GM18498 (cell line): ENCODE measurements around the gene TPM3.
"Not testable (repeated sequence)": the region's sequence is repeated elsewhere in the genome, so short reads cannot be mapped to it uniquely, and the experiment has no call there.

Experiments
- ATAC-seq: cut with Tn5 transposase; IDR thresholded peaks from one replicate; pipeline ENCODE4 v1.9.1; 2021; ENCODE audit warnings: mild to moderate bottlenecking, moderate library complexity; ENCODE audit not compliant: unreplicated experiment

The TPM3 gene

DNA sequence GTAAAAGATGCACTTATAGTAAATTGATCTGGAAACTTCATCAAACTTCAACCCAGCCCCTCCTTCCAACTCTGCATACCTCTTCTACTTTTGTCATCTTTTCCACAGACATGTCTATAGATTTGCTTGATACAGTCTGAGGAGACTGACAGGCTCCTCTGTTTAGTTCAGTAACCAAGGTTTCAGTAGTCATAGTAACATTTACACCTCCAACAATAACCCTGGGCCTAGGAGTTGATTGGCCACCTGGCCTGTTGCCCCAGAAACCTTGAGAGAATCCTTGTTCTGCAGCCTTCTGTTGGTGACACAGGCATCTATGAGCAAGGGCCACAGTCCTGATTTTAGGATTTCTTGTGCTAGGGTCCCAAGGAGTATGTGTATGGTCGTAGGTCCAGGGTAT is 14.3 kb upstream of the TPM3 start, which contains the start of gene CFAP141:
TSS of gene CFAP141 (minus strand) at position 138 of the 400 bp plus-strand sequence. CDS start at position 112, 26 bp downstream.
- no peak for ATAC-seq

DNA sequence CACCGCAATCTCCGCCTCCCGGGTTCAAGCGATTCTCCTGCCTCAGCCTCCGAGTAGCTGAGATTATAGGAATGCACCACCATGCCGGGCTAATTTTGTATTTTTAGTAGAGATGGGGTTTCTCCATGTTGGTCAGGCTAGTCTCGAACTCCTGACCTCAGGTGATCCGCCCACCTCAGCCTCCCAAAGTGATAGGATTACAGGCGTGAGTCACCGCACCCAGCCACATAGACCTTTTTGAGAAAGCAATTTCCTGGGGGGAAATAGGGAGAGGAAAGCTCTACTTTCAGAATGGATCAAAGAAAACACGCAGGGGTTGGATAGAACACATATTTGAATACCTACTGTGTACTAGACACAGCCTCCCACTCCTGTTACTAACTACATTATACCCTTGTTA is 13.9 kb upstream of the TPM3 start:
- not testable (repeated sequence) for ATAC-seq

DNA sequence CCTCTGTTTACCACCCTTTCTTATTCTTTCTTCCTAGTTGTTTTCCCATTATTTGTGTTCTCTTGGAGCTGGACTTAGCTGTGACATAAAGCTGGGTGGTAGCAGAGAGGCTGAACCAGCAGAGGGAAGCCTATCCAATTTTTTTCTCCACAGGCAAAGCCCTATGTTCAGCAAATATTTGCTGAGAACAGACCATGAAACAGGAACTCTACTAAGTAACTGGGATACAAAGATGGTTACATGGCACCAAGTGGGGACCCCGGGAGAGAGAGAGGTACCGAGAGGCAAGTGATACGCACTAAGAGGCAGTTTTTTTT is 7.6 kb upstream of the TPM3 start:
- ATAC-seq, result no peak

DNA sequence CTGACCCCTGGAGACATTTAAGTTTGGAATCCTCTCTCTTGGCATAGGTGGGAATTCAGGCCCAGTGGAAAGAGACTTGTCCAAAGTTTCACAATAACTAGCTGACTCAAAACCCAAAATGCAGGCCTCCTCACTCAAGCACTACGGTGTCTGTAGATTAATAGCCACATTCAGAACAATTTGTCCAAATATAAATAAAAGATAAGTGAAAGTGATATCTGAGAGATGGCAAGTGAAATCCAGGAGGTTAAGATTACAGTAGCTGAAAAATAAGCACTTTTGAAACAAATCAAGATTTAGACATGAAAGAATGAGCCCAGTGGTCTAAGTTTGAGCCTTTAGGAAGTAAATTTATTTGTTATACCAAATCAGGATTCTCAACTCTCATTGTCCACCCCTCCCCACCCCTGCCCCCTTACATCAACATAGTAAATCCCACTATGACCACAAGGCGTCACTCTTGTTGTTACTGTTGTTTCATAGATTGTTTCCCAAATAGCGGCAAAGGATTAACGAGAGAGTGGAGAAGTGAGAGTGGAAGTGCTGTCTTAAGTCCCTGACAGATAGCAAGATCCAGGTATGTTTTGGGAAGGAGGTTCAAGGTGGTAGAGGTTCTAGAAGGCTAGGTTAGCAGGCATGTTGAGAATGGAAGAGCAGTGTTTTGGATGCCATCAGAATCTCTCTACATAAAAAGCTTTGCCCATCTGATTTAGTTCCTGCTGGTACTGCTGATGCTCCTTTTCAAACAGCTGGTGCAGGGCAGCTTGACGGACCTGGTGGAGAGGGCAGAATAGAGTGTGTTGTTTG is 7.1 kb upstream of the TPM3 start:
- ATAC-seq, result no peak

DNA sequence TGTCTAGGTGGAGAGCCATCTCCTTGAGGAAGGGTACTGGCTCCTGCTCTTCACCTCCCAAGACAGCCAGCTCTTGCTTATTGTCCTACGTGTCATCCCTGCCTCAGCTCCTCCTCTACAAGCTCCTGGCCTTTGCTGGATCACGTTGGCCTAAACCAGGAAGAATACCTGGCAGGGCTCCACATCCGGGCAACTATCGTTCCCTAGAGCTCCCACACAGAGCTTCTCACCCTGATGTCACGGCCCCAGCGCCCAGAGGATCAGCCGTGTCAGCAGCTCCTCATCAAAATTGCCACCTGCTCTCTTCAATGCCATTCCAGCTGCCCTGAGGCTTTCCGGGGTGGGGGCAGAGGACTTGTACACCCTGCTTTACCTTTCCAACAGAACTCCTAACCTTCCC is 1.9 kb upstream of the TPM3 start:
- ATAC-seq, result no peak

DNA sequence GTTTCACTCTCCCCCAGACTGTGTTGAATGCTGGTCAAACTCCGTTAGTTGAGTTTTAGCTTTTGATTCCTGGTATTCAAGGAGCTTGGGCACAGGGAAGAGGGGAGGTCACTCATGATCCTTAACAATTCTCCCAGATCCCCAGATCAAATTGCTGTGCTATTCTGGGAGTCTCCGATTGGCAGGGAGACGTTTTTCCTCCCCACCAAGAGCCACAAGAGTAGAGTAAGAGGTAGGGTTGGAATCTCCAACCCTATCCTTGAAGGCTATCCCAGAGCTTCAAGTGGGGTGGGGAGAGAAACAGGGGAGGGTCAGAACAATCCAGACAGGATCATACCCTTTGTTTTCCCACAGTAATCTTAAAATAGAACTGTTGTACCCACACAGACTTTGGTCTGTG is 576 bp upstream of the TPM3 start:
- ATAC-seq, result no peak

DNA sequence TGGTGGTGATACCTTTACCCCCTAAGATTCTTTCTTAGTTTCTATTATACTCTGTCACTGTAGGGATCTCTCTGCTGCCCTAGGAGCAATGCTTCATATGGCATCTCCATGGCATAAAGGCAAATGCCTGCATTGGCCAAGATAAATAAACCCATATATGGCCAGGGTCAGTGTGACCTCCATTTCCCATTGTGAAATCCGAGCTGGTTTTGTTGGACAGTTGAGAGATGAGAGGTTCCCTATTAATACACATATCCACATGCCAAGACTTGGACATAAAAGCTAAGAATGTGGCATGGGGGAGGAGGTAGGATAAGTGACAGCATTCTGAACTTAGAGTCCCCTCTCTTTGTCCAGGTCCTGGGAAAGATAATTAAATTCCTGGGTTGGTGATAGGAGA is 1.4 kb downstream of the TPM3 start:
- ATAC-seq, result no peak

DNA sequence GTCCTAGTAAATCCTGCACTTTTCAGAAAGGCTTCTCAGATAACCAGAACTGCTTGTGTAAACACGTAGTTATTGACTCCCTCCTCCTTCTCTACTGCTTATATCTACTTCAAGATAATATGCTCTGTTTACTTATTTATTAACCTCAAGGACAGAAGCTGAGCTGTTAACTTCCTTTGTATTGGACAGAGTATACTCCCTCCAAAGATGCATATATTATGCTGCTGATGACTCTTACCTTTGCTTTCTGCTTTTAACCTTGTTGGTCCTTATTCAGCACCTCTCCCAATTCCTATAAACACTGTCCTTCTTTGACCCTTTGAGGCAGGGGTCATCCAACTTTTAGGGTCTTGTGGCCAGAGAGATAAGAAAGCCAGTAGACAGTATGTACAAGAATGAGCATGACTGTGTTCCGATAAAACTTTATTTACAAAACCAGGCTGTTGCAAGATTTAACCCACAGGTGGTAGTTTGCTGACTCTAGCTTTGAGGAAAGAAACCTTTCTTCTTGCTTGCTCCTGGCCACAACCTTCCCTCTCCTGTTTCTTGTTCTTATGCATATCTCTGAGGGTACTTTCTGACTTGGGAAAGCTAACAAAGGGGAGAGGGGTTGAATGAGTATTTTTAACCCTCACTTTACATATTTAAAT is 4.9 kb downstream of the TPM3 start:
- no peak for ATAC-seq

DNA sequence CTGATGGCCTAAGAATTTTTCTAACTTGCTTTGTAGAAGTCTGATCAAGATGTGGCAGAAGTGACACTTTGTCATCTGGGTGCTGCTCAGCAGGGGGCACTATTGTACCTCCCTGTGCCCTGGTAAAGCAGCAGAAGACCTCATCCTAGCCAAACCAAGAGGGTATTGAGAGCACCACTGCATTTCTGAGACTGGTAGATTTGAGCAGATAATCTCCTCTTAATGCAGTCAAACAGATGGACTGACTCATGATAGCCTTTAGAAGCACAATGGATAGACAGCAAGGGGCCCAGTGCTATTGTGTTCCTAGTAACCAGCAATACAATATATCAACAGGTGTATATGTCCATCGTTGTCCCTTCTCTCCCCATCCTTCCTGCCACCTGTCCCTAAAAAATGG is 5.7 kb downstream of the TPM3 start:
- no peak for ATAC-seq

DNA sequence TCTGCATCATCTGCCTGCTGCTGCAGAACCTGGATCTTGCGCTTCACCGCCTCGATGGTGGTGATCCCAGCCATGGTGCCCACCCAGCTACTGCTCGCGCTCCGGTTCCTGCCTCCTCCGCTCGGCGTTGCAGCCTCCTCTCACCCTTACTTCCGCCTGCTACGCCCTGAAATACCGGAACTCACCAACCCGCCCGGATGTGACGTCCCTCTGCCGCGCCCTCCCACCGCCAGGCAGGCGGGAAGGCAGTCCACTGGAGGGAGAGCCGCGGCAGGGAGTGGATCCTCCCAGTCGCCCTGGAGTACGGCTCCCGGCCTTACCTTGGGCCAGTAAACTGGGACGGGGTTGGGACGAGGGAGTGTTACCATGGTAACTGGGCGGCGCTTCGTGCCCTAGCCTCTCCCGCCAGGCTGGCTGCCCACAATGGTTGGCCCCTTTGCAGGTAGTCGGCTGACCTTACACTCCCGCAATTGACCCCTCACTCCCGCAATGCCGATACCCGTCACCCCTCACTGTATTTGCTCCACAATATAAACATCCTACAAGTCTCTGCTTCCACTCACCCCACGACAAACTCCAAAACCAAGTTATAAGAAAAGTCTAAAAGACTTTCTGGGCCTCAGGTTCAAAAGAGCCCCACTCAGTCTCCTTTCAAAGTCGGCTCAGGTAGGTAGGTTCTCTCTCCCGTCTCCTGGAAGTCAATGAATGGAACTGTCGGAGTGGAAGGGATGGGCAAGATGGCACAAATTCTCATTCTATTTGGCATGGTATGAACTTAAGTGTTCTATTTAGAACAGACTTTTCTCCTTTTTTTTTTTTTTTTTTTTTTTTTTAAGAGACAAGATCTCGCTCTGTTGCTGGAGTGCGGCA is 8.6 kb downstream of the TPM3 start:
- ATAC-seq, result peak; percentile 82

DNA sequence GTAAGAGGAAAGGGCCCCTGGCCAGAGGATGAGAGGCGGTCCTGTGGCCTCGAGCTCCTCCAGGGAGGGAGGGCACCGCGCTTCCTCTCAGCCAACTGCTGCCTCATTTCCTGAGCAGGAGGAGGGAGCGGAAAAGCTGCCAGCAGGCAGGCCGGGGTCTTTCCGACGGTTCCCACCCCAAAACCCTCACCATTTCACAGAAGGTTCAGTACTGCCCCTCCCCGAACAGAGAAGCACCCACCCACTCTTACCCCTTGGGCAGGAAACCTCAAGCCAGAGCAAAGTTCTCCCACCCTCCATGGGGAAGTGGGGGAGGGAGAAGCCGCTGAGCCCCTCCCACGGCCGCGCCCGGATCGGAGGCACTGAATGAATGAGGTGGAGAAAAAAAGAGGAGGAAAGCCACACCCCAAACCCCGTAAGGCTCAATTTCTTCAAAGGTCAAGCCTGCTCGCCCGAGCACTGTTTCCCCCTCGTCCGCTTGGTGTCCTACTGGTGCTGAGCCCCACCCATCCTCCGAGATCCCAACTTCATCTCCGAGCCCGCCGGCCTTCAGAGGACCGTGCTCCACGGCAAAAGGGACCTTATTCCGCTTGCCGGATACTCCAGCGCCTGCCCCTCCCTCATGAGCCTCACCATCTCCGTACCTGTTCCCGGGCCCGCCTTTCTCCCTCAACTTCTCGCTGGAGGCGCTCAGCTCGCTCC is 9.4 kb downstream of the TPM3 start:
- peak; percentile 48 for ATAC-seq

DNA sequence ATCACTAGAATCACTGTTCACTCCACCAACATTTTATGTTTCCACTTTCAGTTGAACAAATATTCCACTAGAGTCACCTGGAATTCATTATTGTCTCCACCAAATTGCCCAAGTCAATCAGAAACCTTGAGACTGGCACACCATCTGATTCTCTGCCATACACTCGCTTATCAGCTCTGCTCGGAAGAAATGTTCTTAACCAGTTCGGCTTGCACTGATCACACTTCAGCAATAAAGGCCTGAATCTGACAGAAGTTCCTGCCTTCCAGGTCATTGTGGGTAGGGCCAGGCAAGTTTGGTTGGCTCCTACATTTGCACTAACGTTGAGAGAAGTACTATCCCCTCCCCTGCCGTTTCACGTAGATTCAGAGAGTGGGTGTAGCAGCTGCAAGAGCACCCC is 10.0 kb downstream of the TPM3 start:
- ATAC-seq, result no peak

DNA sequence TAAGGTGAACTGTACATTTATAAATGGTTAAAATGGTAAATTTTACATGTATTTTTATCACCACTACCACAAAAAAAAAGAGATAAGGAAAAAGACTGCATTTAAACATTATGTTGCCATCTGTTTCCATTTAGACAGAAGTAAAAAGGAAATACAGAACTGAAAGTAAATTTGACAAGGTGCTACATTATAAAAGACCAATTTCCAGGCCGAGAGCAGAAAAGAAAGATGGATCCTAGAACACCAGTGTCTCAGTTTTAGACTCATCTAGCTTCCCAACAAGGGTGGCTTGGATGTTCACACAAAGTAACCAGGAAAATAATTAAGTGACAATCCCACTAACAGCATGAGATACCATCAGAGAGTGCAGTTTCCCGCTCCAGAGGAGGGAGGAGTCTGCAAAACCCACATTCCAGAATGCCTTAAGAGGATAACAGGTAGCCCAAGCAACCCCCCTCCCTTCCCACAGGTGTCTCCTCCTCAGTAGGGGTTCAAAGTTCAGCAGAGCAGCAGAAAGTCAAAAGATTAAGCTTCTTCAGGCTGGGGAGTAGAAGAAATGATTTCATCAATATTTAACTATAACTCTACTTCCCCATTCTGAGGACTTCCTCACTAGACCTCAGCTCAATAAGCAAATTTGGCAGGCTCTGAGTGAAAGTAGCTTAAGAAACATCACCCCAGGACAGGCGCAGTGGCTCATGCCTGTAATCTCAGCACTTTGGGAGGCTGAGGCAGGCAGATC is 11.8 kb downstream of the TPM3 start:
- ATAC-seq, result peak; percentile 34

DNA sequence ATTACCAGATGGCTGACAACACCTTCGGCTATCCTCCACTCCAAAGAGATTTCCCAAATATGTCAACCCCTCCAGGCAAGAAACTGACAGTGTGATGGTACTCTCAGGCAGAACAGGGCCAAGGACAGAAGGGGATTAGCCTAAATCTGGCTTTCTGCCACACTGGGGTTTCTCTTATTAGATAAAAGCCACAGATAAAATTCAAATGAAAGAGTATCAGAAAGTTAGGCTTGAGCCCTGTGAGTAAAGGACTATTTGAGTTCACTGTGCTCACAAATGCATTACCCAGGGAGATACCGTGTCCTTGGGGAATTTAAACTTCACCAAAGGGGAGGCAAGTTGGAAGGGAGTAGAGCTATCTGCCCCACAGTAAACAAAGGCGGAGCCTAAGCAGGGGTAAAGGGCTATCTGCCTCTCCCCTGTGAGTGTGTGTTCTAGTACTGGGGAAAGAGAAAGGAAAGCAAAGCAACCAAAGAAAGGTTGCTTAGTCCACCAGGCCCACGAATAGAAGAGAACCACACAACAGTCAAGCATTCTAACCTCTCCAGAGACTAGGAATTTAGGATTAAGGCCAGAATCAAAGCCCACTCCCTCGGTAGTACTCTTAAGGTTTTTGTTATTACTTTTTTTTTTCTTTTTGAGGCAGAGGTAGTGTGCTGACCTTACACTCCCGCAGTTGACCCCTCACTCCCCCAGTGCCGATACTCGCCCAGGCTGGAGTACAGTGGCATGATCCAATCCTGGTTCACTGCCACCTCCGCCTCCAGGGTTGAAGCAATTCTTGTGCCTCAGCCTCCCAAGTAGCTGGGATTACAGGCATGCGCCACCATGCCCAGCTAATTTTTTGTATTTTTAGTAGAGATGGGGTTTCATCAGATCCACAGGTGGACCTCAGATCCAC is 12.7 kb downstream of the TPM3 start:
- ATAC-seq, result no peak

DNA sequence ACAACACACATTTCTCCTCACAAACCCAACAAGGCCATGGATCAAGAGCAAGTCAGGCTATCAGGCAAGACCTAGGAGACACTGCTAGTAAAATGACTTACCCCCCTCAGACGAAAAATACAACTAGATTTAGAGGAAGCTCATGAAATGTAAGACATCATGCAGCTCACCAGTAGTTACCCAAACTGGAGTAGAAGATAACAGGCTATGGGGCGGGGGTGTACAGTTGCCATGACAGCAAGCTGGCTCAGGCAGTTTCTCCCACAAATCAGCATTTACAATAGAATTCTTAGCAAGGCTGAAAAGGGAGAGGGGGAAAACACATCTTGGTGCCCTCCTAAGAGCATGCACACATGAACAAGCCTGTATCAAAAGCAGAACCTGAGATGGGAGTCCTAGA is 13.9 kb downstream of the TPM3 start:
- no peak for ATAC-seq

DNA sequence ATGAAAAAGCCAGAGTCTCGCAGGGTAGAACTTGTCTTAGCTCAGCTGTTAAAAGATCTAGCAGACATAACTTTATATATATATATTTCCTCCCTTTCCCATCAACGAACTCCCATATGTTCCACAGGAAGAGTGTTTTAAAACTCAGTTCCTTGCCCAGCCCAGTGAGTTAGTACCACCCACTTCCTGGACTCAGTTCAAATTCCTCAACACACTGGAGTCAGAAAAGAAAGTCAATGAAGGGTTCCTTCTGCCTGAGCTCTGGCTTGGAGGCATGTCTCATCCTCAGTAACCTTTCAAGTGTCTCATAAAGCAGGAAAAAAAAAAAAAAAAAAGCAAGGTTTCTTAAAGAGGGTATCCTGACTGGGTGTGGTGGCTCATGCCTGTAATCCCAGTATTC is 15.6 kb downstream of the TPM3 start:
- ATAC-seq, result no peak

DNA sequence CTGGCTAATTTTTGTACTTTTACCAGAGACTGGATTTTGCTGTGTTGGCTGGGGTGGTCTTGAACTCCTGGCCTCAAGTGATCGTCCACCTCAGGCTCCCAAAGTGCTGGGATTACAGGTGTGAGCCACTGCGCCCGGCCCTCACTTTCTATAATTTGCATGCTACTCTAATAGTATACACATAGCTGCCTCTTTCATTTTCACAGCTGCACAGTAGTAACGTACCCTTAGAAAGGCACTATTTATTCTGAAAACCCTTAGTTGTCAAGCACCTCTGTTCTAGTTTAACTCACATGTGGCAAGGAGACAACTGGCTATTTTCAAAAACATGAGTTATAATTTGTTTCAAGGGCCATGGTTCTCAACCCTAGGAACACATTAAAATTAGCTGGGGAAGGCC is 17.2 kb downstream of the TPM3 start:
- ATAC-seq, result peak; percentile 68

DNA sequence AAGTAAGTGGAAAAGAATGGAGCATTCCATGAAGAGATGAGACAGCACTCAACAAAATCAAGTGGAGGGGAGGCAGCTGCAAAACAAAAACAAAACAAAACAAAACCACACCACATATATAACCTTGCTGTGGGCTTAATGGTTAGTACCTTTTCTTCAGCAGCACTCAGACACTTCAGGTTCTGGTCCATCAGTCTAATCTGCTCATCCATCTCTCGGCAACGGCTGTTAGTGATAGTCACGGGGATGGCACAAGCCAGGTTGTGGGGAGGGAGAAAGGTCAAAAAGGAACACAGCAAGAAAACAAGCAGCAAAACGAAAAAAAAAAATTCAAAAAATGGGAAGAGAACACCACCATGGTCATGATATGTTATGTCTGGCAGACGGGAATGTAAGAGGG is 20.0 kb downstream of the TPM3 start:
- ATAC-seq, result no peak

DNA sequence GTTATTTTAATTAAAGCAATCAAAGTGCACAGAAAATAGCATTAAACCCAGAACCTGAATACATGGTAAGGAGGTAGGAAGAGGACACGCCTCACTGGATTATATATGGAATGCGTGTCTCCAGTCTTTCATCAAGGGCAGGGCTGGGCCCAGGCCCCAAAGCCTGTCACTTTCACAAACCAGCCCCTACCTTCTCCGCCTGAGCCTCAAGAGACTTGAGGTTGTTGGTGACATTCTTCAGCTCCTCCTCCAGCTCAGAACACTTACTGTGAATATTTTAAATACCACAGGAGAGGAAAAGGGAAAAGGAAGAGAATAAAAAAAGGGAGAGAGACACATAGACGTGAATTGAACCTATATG is 20.7 kb downstream of the TPM3 start:
- no peak for ATAC-seq
